Activated CD8-positive, alpha-beta memory T cell treated with anti-CD3 and anti-CD28 coated beads, Interleukin-2, amount 50 U/mL, for 4 hours (primary cell): ENCODE data around the gene NUP188.
"Not testable (repeated sequence)": the region's sequence is repeated elsewhere in the genome, so short reads cannot be mapped to it uniquely, and the experiment has no call there.

Experiments used
- DNase-seq: peaks from one replicate; pipeline ENCODE4 v3.0.0-alpha.2; 2020

Gene NUP188

GRCh38 chr9:129030191-129030590, 82.7 kb downstream of the NUP188 start:
- DNase-seq: no peak

- no peak for DNase-seq
Observed at GRCh38 chr9:129031514-129031913, 84.0 kb downstream of the NUP188 start.

DNA sequence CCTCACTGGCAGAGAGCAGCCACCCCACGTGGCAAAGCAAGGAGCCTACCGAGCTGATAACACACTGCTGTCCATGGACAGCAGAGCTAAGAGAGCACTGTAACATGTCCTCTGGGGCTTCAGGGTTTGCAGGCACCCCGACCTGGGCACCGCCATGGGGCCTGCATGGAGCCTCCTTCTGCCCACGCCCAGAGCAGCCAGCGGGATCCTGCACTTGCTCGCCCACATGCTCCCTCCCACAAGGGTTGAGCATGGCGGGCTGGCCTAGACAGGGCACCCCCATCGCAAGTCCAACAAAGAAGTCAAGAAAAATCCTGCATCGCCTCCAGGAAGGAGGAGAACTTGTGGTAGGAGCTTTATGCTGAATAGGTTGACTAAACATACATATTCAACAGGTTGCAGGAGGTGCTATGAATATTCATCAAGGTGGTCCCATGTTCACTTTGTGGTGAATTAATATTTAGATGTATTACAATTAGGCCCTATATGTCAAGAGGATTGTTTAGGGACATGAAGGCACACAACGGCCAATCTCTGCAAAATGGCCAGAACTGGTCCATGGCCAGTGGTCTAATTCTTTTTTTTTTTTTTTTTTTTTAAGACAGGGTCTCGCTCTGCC, 85.2 kb downstream of the NUP188 start:
- DNase-seq: no peak

GRCh38 chr9:129033216-129033615, 85.7 kb downstream of the NUP188 start:
- no peak for DNase-seq

GRCh38 chr9:129035838-129036237, 88.3 kb downstream of the NUP188 start:
- DNase-seq: not testable (repeated sequence)

DNA sequence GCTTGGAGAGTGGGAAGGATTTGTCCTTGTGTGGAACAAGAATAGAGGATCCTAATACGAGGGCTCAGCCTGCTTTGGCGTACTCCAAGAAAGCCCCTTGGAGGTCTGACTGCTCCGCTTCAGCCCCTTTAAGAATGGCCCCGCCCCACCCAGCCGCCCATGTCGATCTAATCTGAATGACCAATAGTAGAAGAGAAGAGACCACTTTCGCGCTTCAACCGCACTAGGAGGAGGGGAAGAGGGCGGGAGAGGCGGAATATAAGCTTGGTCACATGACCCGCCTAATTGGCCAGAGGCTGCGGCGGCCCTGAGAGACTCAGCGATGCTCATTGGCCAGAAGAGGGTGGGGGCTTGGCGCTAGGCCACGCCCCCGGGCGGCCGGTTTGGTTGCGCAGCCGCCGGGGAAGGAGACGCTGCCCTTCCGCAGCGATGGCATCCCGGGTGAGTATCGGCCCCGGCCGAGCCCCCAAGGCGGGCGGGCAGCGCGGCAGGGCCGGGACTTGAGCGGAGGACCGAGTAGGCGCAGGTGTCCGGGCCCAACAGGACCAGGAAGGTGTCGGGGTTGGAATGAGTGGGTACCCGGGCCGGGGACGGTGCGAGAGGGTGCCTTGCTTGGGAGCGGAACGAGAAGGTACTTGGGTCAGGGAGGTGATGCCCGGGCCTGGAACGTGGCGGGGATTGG, 88.9 kb downstream of the NUP188 start, which contains the start of gene MIGA2:
TSS of gene MIGA2 (plus strand) at position 386 of the 682 bp plus-strand sequence. CDS start 3,969 bp downstream, outside the sequence.
- DNase-seq: peak; percentile 91

- no peak for DNase-seq
Observed at GRCh38 chr9:129036923-129037766, 89.6 kb downstream of the NUP188 start.

GRCh38 chr9:129037767-129038098, 90.2 kb downstream of the NUP188 start:
- no peak for DNase-seq

- DNase-seq: no peak
Observed at GRCh38 chr9:129038109-129038852, 90.8 kb downstream of the NUP188 start.

DNA sequence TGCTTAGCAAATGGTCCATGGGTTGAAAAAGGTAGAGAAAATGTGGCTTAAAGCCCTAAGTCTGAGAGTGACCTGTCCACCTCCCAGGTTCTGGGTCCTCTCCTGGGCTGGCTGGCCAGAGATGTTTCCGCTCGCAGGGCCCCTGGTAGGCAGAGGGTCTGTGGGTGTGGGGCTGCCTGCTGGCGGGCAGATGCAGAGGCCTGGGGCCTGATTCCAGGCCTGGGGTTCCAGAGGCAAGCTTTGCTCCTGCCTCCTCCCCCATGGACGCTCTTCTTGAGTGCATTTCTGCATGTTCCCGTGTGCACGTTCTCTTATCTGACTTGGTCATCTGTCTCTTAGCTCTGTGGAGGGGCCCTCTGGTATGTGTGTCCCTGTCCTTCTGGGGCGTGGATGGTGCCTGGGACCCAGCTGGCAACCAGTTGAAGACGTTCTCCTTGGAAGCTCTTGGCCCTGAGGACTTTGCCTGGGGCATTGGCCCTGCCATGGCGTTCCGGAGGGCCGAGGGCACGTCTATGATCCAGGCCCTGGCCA, 92.7 kb downstream of the NUP188 start:
- no peak for DNase-seq

- no peak for DNase-seq
Observed at GRCh38 chr9:129042016-129042415, 94.5 kb downstream of the NUP188 start.

GRCh38 chr9:129052592-129052991, 105.1 kb downstream of the NUP188 start:
- no peak for DNase-seq

DNA sequence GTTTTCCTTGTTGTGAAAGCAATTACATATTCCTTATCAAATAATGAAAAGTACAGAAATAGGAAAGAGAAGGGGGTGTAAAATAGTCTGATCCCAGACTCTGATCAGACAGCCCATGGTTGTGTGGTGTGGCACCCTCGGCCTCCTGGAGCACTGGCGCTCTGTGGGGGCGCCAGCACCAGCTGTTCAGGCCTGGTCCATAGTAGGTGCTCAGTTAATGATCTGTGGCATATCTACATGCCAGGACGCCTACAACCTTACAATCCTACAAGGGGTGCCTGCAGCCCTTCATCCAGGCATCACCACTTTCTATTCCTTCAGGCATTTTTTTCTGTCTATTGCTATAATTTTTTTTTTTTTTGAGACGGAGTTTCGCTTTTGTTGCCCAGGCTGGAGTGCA, 105.5 kb downstream of the NUP188 start:
- DNase-seq: no peak

DNA sequence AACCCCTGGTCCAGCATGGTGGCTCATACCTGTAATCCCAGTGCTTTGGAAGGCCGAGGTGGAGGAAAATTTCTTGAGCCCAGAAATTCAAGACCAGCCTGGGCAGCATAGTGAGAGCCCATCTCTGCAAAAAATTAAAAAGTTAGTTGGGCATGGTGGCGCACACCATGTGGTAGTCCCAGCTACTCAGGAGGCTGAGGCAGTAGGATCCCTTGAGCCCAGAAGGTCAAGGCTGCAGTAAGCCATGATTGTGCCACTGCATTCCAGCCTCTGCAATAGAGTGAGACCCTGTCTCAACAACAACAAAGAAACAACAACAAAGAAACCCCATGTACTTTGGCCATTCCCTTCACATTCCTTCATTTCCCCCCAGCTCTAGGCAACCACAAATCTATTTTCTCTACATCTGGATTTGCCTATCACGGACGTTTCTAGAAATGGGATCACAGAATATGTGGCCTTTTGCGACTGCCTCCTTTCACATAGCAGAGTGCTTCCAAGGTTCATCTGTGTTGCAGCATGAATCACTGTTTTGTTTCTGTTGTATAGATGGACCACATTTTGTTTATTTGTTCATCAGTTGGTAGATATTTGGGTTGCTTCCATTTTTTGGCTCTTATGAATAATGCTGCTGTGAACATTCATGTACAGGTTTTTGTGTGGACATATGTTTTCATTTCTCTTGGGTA, 106.8 kb downstream of the NUP188 start:
- DNase-seq: no peak
